Cardiac fibroblast (primary cell): Measurements from ENCODE around the gene TPRN.
A peak's percentile ranks its signal among the peaks of the same experiment; 100 is the strongest.

Source experiments
- DNase-seq, 2 donors: peaks; one replicate each; pipeline versions ENCODE4 v3.0.0 to v3.0.0-alpha.2; 2010; ENCODE audit warnings: low read depth in 2 of 2
- H3K4me3 ChIP-seq, 2 donors: replicated peaks in 1 of 2; 1 replicate in 1 of 2; 2 replicates in 1 of 2; pipeline ENCODE4 v1.5.1; 2011; ENCODE audit warnings: low read depth in 2 of 2, low read length in 2 of 2, mild to moderate bottlenecking in 2 of 2, moderate library complexity in 1 of 2
- TF ChIP-seq, protein P1 (sequence below): IDR thresholded peaks from one replicate; pipeline ENCODE4 v1.5.1; 2011; ENCODE audit warnings: low read depth, mild to moderate bottlenecking, low read length, inconsistent platforms

TPRN gene

DNA sequence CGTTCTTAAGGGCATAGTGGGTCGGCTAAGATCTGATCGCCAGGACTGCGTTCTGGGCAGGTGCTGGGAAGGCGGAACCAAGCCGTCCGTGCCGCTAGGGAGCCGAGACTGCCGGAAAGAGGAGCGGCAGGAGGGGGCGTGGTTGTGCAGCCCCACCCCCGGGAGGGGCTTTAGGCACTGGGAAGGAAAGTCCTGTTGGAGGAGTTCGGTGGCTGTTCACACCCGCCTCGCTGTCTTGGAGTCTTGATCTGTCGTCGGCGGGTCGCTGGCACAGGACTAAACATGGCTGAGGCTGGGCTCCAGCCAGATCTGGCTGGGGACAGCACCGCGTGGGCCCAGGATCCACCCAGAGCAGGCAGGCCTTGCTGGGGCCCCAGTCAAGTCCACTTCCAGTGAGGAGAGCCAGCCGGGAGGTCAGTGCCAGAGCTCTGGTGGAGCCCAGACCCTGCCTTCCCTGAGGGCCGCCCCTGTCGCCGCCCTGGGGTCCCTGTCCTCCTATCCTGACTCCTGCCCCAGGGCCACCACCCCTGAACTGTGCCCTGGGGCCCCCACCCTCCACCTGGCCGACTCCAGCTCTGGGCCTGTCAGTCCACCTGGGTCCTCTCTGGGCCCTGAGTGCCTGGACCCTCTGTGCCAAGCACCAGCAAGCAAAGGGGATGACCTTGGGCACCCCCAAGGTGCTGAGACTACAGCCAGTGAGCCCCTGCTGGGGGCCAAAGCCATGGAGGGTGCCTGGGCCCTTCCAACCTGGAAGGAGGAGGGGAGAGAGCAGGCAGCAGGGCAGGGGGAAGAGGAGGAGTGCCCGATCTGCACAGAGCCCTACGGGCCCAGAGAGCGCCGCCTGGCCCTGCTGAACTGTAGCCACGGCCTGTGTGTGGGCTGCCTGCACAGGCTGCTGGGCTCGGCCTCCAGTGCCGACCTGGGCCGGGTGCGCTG, 17.0 kb upstream of the TPRN start:
- peak in 1 of 2 donors; percentile 28 for DNase-seq

DNA sequence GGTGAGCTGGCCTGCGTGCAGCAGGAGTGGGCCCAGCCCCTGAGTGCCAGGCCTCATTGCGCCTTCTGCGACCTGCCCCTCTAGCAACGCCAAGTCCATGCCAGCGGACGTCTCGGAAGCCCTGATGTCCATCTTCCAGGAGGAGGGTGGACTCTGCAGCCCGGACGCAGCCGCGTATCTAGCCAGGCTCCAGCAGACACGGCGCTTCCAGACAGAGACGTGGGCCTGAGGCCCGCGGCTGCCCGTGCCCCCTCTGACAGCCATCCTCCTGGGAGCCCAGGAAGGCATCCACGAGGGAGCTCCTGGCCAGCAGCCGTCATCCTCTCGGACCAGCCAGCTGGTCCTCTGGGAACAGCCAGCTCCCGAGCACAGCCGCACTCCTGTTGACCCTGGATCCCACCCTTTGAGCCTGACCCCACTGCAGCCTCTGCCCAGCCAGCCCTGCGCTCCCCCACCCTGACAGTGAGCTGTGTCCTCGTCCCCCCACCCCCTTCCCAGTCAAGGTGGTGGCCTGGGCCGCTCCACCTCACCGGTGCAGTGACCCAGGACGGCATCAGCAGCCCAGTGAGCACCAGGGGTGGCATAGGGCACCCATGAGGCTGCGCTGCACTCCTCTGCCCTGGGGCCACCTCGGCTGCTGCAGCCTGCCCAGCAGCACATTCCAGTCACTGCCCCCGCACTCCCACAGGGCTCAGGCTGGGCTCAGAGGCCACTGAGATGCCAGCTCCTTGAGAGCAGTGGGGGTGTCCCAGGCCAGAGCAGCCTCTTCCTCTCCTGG, 15.8 kb upstream of the TPRN start:
- TF ChIP-seq, protein P1, sequence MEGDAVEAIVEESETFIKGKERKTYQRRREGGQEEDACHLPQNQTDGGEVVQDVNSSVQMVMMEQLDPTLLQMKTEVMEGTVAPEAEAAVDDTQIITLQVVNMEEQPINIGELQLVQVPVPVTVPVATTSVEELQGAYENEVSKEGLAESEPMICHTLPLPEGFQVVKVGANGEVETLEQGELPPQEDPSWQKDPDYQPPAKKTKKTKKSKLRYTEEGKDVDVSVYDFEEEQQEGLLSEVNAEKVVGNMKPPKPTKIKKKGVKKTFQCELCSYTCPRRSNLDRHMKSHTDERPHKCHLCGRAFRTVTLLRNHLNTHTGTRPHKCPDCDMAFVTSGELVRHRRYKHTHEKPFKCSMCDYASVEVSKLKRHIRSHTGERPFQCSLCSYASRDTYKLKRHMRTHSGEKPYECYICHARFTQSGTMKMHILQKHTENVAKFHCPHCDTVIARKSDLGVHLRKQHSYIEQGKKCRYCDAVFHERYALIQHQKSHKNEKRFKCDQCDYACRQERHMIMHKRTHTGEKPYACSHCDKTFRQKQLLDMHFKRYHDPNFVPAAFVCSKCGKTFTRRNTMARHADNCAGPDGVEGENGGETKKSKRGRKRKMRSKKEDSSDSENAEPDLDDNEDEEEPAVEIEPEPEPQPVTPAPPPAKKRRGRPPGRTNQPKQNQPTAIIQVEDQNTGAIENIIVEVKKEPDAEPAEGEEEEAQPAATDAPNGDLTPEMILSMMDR = no peak
- no peak overlapping the region for H3K4me3 ChIP-seq
- no peak for DNase-seq

More for the DNA sequence above, 17.0 kb upstream of the TPRN start:
- peak overlapping the region in 1 of 2 donors; percentile 19 for H3K4me3 ChIP-seq
- TF ChIP-seq, protein P1 = no peak

DNA sequence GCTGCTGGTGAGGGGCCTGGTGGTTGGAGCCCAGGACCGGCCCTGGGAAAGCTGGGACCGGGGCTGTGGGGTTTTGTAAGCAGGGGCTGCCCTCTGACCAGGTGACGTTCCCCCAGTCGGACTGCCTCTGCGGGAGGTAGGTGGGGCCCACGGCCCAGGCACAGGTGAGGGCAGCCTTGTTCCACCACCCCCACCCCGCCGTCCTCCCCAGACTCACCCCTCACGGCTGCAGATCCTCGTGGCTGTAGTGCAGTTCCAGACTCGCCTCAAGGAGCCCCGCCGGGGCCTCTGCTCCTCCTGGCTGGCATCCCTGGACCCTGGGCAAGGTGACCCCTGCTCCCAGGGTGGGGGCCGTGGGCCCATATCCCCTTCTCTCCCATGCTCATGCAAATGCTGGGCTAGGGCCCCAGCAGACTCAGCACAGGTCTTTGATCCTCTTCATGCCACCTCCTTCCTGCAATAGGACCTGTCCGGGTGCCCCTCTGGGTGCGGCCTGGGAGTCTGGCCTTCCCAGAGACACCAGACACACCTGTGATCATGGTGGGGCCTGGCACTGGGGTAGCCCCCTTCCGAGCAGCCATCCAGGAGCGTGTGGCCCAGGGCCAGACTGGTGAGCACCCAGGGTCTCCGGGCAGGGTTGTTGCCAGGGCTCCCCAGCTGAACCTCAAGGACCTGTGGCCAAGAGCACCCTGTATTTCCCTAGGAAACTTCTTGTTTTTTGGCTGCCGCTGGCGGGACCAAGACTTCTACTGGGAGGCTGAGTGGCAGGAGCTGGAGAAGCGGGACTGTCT, 14.8 kb upstream of the TPRN start:
- H3K4me3 ChIP-seq = no peak overlapping the region
- TF ChIP-seq, protein P1 = no peak
- no peak for DNase-seq

DNA sequence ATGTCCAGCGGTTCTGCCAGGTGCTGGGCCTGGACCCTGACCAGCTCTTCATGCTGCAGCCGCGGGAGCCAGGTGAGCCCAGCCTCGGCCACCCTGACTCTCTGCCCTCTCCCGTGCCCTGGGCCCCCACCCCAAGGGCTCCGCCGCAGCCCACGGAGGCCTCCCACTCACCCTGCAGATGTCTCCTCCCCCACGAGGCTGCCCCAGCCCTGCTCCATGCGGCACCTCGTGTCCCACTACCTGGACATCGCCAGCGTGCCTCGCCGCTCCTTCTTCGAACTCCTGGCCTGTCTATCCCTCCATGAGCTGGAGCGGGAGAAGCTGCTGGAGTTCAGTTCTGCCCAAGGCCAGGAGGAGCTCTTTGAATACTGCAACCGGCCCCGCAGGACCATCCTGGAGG, 14.1 kb upstream of the TPRN start:
- H3K4me3 ChIP-seq = no peak overlapping the region
- TF ChIP-seq, protein P1 = no peak
- no peak for DNase-seq

DNA sequence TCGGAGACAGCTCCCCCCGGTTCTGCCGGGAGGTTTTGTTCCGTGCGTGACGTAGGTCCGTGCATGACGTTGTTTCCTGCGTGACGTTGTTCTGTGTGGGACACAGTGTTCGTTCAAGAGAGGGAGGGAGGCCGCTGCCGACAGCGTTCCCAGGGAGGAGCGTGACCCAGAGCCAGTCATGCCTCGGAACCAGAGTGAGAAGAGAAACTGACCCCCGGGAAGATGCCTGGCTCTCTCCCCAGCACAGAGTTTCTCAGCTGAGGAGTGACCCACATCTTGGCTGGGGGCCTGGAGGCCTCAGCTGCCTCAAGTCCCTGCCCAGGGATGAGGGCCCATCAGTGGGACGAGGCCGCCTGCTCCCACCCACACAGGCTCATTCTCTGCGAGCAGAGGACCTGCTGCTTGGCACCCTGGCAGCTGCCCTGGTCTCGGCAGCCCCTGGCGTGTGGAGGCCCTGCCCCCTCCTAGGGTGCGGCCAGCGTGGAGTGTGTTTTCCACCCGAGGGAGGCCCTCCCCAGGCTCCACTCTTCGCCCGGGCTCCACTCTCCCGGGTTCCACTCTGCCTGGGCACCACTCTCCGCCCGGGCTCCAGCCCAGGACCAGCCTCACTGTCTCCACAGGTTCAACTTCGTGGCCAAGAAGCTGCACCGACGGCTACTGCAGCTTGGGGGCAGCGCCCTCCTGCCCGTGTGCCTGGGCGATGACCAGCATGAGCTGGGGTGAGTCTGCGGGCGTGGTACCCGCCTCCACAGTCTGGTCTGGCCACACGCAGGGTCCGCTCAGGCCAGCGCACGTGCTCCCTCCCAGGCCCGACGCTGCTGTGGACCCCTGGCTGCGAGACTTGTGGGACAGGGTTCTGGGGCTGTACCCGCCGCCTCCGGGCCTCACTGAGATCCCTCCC, 12.9 kb upstream of the TPRN start:
- no peak overlapping the region for H3K4me3 ChIP-seq
- TF ChIP-seq, protein P1 = no peak
- no peak for DNase-seq

DNA sequence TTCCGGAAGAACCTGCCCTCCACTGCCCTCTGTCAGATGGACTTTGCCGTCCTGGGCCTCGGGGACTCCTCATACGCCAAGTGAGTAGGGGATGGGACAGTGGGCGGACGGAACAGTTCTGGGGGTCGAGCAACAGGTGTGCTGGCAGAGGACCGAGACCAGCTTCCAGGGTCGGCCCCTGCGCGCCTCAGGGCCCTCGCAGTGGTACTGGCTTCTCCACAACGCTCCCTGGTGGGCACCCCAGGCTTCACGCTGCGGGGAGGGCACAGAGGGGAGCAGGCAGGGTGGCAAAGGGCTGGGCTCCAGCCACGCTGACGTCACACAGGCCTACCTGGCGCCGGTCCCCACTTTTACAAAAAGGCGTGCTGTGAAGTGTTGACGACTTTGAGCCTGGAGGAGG, 12.0 kb upstream of the TPRN start:
- DNase-seq = no peak
- no peak overlapping the region for H3K4me3 ChIP-seq
- TF ChIP-seq, protein P1 = no peak
